SKM-1 treated with dmso at 0.1 percent for 144 hours (cell line): ENCODE data around the gene TDRD6.

ENCODE experiments used
- DNase-seq: peaks from one replicate; lab custom pipeline; 2025; ENCODE audit not compliant: unreplicated experiment; lab: John Stamatoyannopoulos, UW

Gene TDRD6

DNA sequence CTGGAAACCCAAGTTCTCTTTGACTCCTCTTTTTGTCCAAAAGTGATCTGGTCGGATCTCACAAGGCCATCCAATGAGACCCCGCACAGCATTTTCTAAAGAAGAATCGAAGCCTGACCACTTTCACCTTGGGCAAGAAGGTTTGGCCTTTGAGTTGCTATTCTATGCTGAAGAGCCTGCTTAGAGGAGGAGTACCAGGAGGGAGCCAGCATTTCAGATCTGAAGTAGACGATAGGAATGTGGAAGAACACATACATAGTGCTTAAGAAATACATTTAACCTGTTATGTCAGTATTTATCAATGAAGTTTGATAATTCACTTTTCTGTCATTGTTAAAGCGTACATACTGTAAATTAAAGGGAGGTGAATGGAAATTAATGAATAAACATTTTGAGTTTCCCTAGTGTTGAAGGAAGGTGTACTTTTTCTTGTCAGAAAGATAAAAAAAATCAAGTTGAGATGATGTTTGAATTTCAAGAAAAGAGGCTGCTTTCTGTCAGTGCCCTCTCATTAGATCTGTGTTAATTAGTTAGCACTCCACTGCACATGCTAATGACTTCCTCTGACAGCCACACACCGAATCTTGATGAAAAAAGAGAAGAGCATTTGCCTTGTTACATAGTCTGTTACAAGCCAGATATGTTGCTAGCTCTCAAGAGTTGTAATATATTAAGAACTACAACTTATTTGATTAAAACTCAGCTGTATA lies 10.9 kb upstream of the TDRD6 start:
- DNase-seq = no peak

DNA sequence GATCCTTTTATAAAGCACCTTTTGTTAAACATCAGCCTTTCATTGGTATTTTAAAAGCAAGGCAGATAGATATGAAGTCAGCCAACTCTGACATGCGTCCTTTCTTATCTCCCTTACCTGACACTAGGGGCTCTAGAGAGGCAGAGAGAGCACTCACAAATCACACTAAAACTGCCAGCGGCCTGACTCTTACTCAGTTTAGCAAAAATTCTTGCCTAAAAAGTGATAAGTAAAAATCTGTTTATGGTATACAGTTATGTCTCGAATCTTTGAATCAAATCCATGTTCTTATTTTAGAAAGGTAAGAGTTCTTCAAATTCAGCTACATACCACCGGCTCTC lies 10.4 kb upstream of the TDRD6 start:
- no peak for DNase-seq

DNA sequence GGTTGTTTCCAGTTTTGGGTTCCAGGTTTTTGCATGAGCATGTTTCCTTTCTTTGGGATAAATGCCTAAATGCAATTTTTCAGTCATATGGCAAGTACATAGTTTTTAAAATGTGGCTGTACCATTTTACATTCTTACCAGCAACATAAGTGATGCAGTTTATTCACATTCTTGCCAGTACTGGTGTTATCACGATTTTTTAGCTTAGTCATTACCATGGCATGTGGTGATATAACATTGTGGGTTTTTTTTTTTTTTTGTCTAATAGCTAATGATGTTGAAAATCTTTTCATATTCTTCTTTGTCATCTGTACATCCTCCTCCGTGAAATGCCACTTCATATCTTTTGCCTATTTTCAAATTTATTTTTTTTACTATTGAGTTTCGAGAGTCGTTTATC lies 2.9 kb upstream of the TDRD6 start:
- no peak for DNase-seq

DNA sequence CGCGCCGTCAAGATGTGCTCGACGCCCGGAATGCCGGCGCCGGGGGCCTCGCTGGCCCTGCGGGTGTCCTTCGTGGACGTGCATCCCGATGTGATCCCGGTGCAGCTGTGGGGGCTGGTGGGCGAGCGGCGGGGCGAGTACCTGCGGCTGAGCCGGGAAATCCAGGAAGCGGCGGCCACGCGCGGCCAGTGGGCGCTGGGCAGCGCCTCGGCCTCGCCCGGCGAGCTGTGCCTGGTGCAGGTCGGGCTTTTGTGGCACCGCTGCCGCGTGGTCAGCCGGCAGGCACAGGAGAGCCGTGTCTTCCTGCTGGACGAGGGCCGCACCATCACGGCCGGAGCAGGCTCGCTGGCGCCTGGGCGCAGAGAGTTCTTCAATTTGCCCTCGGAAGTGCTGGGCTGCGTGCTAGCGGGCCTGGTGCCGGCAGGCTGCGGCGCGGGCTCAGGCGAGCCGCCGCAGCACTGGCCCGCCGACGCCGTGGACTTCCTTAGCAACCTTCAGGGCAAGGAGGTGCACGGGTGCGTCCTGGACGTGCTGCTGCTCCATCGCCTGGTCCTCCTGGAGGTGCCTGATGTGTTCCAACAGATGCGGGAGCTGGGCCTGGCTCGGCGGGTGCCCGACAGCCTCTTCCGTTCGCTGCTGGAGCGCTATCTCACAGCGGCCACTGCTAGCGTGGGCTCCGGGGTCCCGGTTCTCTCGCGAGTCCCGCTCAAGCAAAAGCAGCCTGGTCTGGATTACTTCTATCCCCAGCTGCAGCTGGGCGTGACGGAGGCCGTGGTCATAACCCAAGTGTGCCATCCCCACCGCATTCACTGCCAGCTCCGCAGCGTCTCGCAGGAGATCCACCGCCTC lies 656 bp downstream of the TDRD6 start:
- DNase-seq = no peak

DNA sequence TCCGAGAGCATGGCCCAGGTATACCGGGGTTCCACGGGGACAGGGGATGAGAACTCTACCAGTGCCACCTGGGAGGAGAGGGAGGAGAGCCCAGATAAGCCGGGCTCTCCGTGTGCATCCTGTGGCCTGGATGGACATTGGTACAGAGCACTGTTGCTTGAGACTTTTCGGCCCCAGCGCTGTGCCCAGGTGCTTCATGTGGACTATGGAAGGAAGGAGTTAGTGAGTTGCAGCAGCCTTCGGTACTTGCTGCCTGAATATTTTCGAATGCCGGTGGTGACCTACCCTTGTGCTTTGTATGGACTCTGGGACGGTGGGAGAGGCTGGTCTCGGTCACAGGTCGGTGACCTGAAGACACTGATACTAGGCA lies 1.3 kb downstream of the TDRD6 start:
- no peak for DNase-seq

DNA sequence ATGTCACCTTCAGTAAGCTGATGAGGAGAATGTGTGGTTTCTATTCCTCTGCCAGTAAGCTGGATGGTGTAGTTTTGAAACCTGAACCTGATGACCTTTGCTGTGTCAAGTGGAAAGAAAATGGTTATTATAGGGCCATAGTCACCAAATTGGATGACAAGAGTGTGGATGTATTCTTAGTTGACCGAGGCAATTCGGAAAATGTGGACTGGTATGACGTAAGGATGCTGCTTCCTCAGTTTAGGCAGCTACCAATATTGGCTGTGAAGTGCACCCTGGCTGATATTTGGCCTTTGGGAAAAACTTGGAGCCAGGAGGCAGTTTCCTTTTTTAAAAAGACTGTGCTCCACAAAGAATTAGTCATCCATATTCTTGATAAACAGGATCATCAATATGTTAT lies 2.0 kb downstream of the TDRD6 start:
- DNase-seq = no peak

DNA sequence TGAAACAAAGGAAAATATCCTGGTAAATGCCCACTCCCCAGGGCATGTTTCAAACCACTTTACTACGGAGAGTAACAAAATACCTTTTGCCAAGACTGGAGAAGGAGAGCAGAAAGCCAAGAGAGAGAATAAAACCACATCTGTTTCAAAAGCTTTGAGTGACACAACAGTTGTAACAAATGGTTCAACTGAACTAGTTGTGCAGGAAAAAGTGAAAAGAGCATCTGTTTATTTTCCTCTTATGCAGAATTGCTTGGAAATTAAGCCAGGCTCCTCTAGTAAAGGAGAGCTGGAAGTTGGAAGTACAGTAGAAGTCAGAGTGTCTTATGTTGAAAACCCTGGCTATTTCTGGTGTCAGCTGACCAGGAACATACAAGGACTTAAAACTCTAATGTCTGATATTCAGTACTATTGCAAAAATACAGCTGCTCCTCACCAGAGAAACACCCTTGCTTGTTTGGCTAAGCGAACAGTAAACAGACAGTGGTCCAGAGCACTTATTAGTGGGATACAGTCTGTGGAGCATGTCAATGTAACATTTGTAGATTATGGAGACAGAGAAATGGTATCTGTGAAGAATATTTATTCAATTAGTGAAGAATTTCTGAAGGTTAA lies 2.6 kb downstream of the TDRD6 start:
- DNase-seq = no peak

DNA sequence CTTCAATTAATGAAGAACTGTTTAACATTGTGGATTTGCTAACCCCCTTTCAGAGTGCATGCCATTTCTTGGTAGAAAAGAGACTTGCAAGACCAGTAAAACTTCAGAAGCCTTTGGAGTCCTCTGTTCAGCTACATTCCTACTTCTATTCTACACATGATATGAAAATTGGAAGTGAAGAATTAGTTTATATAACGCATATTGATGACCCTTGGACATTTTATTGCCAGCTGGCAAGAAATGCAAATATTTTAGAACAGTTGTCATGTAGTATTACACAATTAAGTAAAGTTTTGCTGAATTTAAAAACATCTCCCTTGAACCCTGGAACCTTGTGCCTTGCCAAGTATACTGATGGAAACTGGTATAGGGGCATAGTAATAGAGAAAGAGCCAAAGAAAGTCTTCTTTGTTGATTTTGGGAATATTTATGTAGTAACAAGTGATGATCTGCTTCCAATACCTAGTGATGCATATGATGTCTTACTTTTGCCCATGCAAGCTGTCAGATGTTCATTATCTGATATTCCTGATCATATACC lies 3.3 kb downstream of the TDRD6 start:
- DNase-seq = no peak

DNA sequence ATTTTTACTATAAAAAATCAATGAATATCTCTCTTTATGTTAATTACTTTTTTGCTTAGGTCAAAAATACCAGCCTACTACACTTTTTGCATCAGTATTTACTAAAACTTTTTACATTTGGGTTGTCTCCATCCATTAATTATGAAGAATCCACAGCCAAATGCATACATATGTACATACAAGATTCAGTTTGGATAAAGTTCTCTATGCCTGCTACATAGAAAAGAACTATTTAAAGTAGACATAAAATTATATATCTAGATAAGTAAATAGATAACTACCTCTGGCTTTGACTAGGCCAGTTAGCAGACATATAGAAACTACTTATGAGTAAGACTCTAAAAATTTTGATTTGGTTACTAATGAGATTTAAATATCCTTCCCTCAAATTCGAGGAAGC lies 12.3 kb downstream of the TDRD6 start:
- DNase-seq = no peak

DNA sequence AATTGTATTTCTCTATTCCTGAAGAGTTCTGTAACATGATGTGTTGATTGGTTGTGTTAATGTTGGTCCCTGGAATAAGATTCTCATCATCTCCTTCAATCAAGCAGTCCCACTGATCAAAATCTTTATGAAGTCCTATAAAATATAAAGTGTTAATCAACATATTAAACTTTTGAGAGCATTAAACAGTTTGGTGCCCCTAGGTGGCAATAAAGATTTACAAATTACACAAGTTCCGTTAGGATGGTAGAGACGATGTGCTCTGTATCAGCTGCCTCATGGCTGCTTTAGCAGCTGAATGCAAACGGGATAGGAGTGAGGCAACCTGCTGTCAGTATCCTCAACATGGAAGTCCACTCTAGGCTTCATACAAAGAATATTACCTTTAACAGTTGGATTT lies 16.9 kb downstream of the TDRD6 start:
- DNase-seq = no peak

DNA sequence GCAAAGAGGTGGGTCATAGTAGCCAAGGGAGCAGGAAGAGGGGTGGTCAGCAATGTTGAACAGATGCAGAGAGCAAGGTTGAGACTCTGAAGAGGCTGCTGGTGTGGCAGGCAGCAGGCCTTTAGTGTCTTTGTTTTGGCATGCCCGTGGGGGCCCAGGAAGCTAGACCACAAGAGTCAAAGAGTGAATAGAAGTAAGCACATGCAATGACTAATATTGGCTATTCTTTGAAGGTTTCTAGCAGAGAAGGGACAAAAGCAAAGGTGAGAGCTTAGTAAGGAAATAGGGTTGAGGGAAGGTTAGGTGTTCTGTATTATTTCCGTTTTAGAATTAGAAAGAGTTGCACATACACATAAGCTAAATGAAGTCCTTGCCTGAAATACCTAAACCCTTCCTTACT lies 18.8 kb downstream of the TDRD6 start:
- DNase-seq = no peak

DNA sequence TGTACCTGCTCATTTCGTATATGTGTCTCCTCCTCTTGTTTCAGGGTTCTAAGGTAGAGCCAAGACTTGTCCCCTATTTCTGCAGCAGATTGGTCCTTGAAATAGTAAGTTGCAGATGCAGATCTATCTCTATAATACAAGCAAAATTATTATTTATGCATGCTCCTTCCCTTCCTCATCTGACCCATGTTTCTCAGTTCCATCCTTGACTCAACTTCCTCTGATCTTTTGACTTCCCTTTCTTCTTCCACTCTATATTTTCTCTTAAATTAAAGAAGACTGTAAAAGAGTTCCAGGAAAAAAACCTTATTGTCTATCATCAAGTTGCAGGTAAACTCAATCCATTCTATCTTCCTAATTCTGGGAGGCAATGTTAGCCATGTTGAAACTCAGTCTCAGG lies 23.8 kb downstream of the TDRD6 start:
- DNase-seq = no peak

DNA sequence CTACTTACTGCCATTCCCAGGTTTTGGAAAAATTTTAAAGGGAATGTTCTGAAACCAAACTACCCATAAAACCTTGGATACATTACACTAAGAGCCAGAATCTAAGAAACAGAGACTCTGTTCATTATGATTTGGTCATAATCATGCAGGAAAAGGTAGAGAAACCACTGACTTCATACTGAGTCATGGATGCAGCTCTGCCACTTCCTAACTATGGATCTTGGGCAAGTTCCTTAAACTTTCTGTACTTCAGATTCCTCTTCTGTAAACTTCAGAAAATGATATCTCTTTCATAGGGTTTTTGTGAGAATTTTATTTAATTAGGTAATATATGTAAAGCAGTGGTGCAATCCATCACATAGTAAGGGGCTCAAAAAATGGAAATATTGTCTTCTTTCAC lies 27.5 kb downstream of the TDRD6 start:
- peak; percentile 12 for DNase-seq

DNA sequence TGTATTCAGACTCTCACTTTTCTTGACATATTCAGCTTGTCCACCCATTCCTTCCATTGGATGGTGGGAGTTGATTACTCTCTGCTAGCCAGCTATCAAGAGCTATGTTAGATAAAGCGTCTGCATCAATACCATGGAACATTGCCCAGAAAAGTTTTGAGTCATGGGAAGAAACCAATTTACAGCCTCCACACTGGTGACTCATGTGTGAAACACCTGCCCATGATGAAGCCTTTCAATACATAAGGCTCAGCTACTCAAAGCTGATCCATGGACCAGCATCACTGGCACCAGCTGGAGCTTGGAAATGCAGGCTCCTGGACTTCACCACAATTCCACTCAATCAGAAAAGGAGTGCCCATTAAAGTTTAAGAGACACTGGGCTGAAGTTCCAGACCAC lies 31.4 kb downstream of the TDRD6 start:
- DNase-seq = no peak

DNA sequence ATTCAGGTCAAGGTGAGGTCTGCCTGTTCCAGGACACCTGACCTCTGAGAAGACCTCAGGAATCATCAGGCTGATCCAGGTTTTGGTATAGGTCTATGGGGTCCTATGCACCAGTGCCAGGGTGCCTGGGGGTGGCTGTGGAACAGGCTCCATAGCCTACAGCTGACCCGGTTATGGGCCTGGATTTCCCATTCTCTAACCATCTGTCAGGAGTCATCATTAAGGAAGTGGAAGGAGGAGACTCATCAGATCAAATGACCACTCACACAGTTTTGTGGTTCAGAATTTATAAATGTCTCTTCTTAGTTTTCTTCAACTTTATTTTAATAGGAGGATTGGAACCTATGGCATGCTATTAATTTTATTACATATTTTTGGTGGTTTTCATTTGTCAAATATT lies 32.7 kb downstream of the TDRD6 start:
- no peak for DNase-seq

DNA sequence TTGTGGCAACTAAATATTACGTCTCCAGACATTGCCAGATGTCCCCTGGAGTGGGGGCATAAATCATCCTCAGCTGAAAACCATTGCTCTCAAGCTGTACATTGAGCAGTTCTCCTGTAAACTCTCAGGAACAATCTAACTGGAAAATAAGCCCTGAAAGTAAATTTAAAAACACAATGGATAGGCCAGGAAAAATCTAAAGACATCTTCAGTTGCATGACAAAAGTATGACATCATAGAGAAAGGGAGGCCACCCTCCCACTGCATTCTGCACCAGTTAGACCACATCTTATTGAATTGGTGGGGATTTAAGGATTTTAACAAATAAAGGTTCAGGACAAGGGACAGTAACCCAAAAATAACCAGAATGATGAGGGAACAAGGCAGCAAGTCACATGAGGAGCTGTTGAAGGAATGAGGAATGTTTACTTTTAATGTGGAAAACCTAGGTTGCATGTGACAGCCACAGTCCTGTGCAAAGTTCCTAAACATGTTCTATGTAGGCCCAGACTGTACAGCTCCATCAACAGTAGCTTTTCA lies 42.2 kb downstream of the TDRD6 start:
- no peak for DNase-seq

DNA sequence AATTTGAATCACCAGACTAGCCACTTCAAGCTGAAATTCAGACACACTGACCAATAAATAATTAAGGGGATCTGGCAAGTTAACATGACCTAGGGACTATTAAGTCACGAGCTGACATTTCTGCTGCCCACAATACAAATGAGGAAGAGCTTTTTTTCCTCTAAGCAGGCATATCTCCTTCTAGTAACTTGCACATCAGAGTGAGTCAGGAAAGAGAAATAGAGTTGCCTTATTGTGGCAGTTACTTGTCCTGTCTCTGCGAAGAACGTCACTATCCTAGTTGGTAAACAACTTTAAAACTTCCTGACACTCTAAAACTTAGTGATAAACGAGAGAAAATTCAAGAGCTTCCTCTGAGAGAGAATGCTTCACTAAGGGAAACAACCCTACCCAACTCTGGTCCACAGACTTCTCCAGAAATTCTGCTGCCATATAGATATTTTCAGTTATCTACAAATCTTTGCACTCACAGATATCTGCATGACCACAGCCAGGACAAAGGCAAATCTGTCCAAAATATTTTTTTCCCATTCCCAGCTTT lies 43.3 kb downstream of the TDRD6 start:
- DNase-seq = peak; percentile 36

DNA sequence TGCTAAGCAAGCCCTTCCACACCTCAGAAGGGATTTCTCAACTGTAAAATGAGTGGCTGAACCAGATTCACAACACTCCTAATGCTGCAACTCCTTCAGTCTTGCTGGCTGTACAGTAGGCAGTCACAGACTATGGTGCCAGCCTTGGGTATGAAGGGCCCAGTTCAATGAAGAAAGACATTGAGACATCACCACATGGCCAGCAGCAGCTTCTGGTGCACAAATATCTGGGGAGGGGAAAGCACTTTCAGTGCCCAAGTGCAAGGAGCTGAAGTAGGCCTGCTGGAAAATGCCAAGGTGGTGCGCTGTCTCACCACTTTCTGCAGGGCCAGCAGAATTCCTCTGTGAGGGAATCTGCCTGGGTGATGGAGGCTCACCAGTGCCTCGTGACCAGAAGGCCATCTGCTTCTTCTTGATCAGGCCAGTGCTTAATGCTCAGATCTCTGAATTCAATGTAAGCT lies 45.7 kb downstream of the TDRD6 start:
- no peak for DNase-seq

DNA sequence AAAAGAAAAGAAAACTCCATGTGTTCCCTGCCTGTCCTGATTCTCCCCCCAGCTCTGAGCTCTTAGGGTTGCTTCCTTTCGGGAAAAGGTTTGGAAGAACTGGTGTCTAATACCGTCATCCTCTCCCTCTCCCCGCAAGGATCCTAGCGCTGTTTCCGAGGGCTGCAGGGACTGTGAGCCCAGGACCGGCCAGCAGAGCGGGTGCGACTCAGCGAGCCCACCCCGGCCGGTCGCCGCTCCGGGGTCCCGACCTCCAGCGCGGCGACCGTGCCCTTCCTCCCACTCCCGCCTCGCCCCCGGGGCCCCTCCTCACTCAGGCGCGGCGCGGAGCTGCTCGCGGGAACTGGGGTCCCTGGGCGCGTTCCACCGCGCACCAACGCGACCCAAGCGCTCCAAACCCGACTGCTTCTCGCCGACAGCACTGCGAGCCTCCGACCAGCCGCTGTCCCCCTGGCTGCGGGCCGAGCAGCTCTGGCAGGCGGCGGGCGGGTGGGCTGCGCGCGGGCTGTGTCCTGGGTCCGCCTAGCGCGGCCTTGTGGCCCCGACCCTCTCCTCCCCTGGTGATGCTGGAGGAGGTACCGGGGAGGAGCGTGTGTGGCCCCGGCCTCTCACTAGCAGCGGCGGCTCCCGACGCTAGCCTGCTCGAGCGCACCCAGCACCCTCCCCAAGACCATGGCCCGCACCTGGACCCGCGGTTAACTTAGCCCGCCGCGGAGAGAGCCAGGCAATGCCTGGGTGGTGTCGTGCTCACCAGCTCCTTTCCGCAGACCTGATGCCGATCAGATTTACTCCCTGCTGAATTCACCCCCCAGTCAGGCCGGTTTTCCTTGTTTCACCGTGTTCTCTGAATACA lies 47.4 kb downstream of the TDRD6 start, which contains the start of gene PLA2G7:
Gene PLA2G7, minus strand, starts transcription at position 509 of the 853 bp plus-strand sequence. CDS start 12,484 bp downstream, outside the sequence.
- DNase-seq = no peak

DNA sequence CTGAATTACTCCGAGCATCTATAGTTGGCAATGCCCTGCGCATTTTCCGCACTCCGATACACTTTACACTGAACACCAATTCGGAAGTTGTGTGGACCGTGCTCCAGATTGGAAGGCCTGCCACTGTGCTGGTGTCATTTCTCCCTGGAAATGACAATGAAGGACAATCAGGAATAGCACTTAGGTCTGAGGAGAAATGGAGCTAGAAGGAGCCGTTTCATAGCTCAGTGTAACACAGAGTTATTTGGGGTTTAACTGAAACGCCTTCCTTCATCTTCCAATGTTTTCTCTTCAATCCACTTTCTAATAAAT lies 48.0 kb downstream of the TDRD6 start:
- no peak for DNase-seq

DNA sequence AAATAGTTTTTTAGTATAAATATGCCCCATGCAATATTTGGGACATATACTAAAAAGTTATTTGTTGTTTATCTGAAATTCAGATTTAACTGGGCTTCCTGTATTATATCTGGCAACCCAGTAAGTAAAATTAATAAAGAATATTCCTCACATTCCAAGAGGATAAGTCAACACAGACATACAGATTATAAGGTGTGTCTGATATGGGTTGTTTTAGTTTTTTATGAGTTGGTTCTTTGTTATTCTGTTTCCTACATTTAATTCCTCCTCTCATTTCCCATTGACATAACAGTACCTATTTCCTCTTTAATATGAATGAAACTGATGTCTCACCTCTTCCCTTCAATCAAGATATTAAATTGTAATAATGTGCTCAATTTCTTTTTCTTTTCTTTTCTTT lies 49.2 kb downstream of the TDRD6 start:
- DNase-seq = no peak
